ENCODE results near the gene SLC6A1. TPM values are rescaled to one million over a fixed set of nuclear protein-coding genes. Genes with fewer than 3 reads are reported as not detected.

Gene SLC6A1
- total RNA-seq, 1 donor from 2014 or later, result 2.0 TPM

GRCh38 chr3:11055496-11055895 lies 62.9 kb downstream of the SLC6A1 start:
- no peaks in the 10 kb centered on the region for H3K4me1 Mint-ChIP-seq (ENCODE audit: low read depth)

GRCh38 chr3:11056531-11057050 lies 64.0 kb downstream of the SLC6A1 start:
- Mint-ChIP-seq H3K27ac (ENCODE audit: unreplicated experiment) (no peak overlapping the region), H3K4me1 (ENCODE audit: low read depth) (no peaks in the 10 kb centered on the region), H3K27me3 (ENCODE audit: low read depth) (peaks cover 54% of the 10 kb centered on the region), H3K4me3 (ENCODE audit: unreplicated experiment) (no peak overlapping the region), H3K9me3 (ENCODE audit: low read depth) (no peaks in the 10 kb centered on the region), H3K36me3 (ENCODE audit: low read depth) (peaks cover 2% of the 10 kb centered on the region)
- no peak for TF ChIP-seq CTCF (IDR thresholded peaks at IDR 0.05)
- no peak for DNase-seq (ENCODE audit: low spot score)

More at GRCh38 chr3:11055496-11055895, 62.9 kb downstream of the SLC6A1 start:
- TF ChIP-seq CTCF (IDR thresholded peaks at IDR 0.05), result no peak
- Mint-ChIP-seq H3K27me3 (ENCODE audit: low read depth) (peaks cover 62% of the 10 kb centered on the region), H3K4me3 (ENCODE audit: unreplicated experiment) (no peak overlapping the region), H3K27ac (ENCODE audit: unreplicated experiment) (no peak overlapping the region), H3K9me3 (ENCODE audit: low read depth) (no peaks in the 10 kb centered on the region), H3K36me3 (ENCODE audit: low read depth) (peaks cover 2% of the 10 kb centered on the region)
- DNase-seq (ENCODE audit: low spot score), result no peak

GRCh38 chr3:11057655-11058054 lies 65.1 kb downstream of the SLC6A1 start:
- peaks cover 43% of the 10 kb centered on the region for H3K27me3 Mint-ChIP-seq (ENCODE audit: low read depth)

GRCh38 chr3:11059090-11059798 lies 66.7 kb downstream of the SLC6A1 start:
- no peak for DNase-seq (ENCODE audit: low spot score)
- Mint-ChIP-seq H3K27ac (ENCODE audit: unreplicated experiment) (no peak overlapping the region), H3K27me3 (ENCODE audit: low read depth) (peaks cover 30% of the 10 kb centered on the region), H3K36me3 (ENCODE audit: low read depth) (peaks cover 2% of the 10 kb centered on the region), H3K4me1 (ENCODE audit: low read depth) (no peaks in the 10 kb centered on the region), H3K4me3 (ENCODE audit: unreplicated experiment) (no peak overlapping the region), H3K9me3 (ENCODE audit: low read depth) (peaks cover 2% of the 10 kb centered on the region)
- peak; percentile 92 for TF ChIP-seq CTCF (IDR thresholded peaks at IDR 0.05)

More at GRCh38 chr3:11057655-11058054, 65.1 kb downstream of the SLC6A1 start:
- peaks cover 2% of the 10 kb centered on the region for H3K36me3 Mint-ChIP-seq (ENCODE audit: low read depth)
- no peak for DNase-seq (ENCODE audit: low spot score)
- no peaks in the 10 kb centered on the region for H3K9me3 Mint-ChIP-seq (ENCODE audit: low read depth)
- TF ChIP-seq CTCF (IDR thresholded peaks at IDR 0.05), result no peak
- no peaks in the 10 kb centered on the region for H3K4me1 Mint-ChIP-seq (ENCODE audit: low read depth)
- H3K4me3 Mint-ChIP-seq (ENCODE audit: unreplicated experiment), result no peak overlapping the region
- H3K27ac Mint-ChIP-seq (ENCODE audit: unreplicated experiment), result no peak overlapping the region

GRCh38 chr3:11059799-11060115 lies 67.2 kb downstream of the SLC6A1 start:
- no peak for DNase-seq (ENCODE audit: low spot score)
- H3K36me3 Mint-ChIP-seq (ENCODE audit: low read depth), result peaks cover 2% of the 10 kb centered on the region
- no peak overlapping the region for H3K27ac Mint-ChIP-seq (ENCODE audit: unreplicated experiment)
- TF ChIP-seq CTCF (IDR thresholded peaks at IDR 0.05), result peak; percentile 45
- no peak overlapping the region for H3K4me3 Mint-ChIP-seq (ENCODE audit: unreplicated experiment)
- peaks cover 7% of the 10 kb centered on the region for H3K9me3 Mint-ChIP-seq (ENCODE audit: low read depth)
- H3K4me1 Mint-ChIP-seq (ENCODE audit: low read depth), result no peaks in the 10 kb centered on the region
- H3K27me3 Mint-ChIP-seq (ENCODE audit: low read depth), result peaks cover 27% of the 10 kb centered on the region

All from chondrocyte (in vitro differentiated cells).